HG03460 (cell line): ENCODE results near the gene FREY1.

ENCODE experiments used
- ATAC-seq: cut with Tn5 transposase; IDR thresholded peaks from one replicate; pipeline ENCODE4 v1.9.1; 2021; ENCODE audit not compliant: unreplicated experiment

FREY1 gene

GRCh38 chr11:45906965-45907611 lies at the start of gene FREY1:
TSS of gene FREY1 (minus strand) at chr11:45907271. CDS start at chr11:45907245, 26 bp downstream.
- no peak for ATAC-seq

GRCh38 chr11:45949992-45950407 lies 42.9 kb upstream of the FREY1 start:
- no peak for ATAC-seq

DNA sequence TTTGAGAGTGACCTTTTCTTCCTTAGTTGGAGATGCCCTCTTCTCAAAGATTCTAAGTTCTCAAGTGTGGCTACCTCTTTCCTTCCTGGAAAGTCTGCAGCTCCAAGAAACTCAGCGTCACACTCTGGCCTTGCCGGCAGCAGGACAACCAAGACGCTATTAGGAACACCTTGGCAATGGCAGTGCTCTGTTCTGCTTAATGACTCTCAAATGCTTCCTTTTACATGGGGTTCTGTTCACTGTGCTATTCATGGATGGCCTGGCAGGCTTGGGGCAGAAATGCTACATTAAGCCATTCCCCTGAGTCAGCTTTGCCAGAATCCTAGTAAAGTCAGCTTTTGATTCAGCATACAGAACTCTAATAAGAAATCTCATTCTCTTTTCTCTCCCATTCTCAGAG lies 41.3 kb upstream of the FREY1 start:
- ATAC-seq, result no peak

- no peak for ATAC-seq
Observed at GRCh38 chr11:45947885-45948284, 40.8 kb upstream of the FREY1 start.

- no peak for ATAC-seq
Observed at GRCh38 chr11:45945397-45945999, 38.4 kb upstream of the FREY1 start.

GRCh38 chr11:45942381-45942780 lies 35.3 kb upstream of the FREY1 start:
- no peak for ATAC-seq

DNA sequence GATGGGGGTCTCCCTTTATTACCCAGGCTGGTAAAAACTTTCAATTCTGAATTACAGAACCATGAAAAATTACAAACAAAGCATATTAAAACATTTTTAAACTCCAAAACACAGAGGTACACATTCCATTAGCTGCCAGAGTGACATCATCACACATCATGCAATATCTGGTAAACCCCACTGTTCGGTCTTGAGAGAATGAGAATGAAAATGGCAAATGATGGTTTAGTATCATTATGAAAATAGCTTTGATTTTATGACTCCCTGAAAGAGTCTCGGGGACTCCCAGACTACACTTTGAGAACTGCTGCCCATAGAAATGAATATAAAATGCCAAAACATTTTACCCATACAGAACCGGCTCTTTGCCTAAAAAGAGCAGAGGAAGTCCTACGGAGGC lies 34.2 kb upstream of the FREY1 start:
- ATAC-seq, result no peak

GRCh38 chr11:45939836-45940235 lies 32.8 kb upstream of the FREY1 start:
- no peak for ATAC-seq

GRCh38 chr11:45937916-45938315 lies 30.8 kb upstream of the FREY1 start:
- ATAC-seq, result no peak

- ATAC-seq, result no peak
Observed at GRCh38 chr11:45936511-45937054, 29.5 kb upstream of the FREY1 start.

DNA sequence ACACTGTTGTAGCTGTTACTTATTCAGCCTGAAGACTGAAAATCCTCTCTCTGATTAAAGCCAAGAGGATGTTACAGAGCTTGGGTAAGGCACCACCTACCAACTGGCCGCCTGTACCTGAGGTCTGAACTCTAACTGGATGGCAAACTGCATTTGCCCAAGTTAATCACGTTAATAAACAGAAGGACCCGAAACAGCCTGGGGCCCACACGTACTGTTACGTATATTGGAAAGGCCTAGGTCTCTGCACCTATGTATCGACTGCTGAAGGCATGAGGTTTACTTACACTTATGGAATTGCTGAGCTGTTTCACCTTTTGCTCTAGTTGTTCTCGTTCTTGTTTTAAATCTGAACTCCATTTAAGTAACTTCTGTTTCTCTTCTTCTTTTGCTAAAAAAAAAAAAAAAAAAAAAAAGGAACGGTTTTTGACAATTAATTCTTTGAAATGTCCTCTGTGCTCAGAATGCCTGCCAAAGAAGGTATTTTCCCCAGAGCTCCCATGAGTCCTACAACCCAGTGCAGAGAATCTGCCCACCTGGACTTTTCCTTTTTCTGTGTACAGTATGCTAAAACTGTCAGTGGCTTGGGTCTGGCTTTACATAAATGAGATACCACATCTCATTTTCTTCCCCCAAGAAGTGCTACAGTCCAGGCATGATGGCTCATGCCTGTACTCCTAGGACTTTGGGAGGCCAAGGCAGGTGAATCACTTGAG lies 28.4 kb upstream of the FREY1 start:
- no peak for ATAC-seq

- no peak for ATAC-seq
Observed at GRCh38 chr11:45934580-45935318, 27.7 kb upstream of the FREY1 start.

DNA sequence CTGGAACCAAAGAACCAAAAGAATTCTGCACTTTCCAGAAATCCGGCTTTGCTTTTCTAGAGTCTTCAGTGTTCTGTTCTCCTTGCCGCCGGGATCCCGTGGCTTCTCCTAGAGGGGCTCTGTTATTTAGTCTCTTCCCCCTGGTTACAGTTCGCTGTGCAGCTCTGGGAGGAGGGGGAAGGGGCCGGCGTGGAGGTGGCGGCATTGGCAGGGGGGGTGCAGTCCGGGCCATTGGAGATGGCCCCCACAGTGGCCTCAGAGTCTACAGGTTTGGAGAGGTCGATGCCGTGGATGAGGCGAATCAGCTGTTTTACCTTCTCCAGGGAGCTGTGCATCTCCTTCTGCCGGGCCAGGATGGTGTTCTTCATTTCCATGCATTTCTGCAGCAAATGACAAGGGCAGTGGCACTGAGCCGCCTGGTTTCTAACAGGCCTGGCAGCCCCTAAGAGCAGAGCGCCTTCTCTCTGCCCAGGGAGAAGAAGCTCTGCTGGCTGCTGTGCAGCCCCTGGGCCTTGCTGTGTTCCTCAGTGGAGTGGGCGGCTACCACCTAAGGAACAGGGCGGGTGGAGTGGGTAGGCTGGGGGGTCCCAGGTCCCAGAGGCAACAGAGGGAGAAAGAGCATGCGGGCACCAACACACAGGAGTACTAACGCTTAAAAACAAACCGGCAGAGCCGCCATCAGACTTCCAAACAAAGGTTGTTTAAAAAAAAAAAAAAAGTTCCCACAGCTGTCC lies 26.9 kb upstream of the FREY1 start:
- no peak for ATAC-seq

- no peak for ATAC-seq
Observed at GRCh38 chr11:45933131-45933831, 26.2 kb upstream of the FREY1 start.

DNA sequence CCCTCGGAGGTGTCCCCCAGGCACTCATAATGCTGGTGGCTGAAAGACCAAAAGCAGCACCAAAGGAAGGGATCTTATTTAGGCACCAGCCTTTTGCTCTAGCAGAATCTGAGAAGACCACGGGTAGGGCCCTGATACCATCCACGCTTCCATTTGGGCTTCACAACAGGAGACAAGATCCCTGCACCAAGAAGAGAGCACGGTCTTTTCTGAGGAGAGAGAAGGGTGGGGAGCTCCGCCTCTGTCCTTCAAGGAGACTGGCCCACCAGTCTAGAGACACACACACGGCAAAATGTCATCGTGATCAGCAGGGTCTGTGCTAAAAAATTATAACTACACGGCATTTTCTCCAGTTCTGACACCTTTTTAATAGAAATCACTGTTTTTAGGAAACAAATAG lies 25.1 kb upstream of the FREY1 start:
- no peak for ATAC-seq

DNA sequence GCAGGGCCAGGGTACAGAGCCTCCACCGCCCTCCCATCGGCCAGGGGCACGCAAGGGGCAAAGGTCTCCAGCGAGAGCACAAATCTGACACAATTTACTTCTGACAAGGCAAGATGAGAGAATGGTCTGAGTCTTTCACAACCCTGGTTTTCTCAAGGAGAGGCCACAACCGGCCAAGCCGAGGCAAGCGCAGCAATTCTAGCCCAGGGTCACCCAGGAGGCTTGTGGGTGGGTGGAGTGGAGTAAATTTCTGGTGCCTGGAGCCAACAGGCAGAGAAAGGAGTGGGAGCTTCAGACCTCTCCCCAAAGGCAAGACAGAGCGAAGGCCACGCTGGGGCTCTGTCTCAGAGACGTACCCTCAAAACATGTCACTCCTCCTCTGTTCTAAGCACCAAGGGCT lies 24.7 kb upstream of the FREY1 start:
- ATAC-seq, result no peak

DNA sequence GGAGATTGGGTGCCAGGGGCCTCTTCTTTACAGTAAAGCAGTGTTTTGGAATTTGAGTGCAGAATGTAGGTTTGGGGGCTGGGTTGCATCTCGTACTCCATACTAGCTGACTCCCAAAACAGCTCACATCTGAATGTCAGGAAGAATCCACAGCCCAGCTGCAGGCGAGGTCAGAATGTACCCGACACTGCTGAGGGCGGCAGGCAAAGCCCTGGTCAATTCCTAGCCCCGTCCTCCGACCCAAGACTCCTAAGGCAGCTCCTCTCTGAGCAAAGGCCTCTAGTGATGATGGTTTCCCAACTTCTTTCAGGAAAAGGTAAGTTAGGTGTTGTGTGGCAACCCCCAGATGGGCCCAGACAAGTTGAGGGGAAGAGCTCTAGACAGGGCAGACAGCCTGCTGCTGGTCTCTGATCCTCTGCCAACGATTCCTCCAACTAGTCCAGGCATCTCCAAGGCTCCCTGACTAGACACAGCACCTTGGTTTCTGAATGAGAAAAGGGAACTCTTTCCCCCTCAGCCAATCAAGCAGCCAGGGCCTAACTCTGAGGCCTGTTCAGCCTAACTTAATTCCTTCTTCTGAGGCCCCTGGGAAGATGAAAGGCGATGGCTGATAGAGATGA lies 24.0 kb upstream of the FREY1 start:
- no peak for ATAC-seq

GRCh38 chr11:45930031-45930794 lies 23.1 kb upstream of the FREY1 start:
- ATAC-seq, result peak; percentile 88

DNA sequence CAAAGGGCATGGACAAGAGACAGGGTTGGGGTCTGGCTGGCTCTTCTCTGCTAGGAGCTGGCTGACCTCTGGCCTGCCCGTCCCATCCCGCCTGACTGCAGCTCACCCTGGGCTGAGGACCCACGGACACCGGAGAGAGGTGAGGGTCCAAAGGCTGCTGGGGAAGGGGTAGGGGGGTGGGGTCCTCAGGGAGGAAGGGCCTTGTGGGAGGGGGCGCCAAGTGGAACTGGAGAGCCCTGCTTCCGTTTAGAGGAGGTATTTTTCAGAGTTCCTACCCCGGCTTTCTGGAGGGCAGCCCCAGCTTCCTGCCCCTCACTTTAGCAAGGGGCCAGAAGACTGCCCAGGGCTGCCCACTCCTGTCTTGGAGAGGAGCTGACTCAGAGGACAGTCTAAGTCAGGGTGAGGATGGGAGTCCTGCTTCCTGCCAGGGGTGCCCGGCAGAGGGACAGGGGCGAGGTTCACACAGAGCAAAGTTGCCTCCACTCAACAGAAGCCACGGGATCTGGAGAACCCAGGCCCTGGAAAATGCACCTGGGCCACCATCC lies 22.5 kb upstream of the FREY1 start:
- peak; percentile 13 for ATAC-seq
